C4-2B (cell line): Measurements from ENCODE around the gene PACS2.

ENCODE experiments used
- H3K27ac ChIP-seq: fragments of 450-650 bp; 2 replicates; pipeline ENCODE4 v1.5.1; 2017
- CTCF ChIP-seq: fragments of 450-650 bp; conservative IDR thresholded peaks from 2 replicates; pipeline ENCODE4 v1.5.1; 2017; ENCODE audit warnings: mild to moderate bottlenecking
- ZFX ChIP-seq: fragments of 450-650 bp; IDR thresholded peaks from 2 replicates; pipeline ENCODE4 v1.6.1; 2017

Gene PACS2

GRCh38 chr14:105423488-105424195 is 109.1 kb downstream of the PACS2 start:
- TF ChIP-seq ZFX (no peak), CTCF (no peak)
- H3K27ac ChIP-seq, result no peak overlapping the region

GRCh38 chr14:105424861-105425260 is 110.3 kb downstream of the PACS2 start:
- no peak for TF ChIP-seq CTCF
- TF ChIP-seq ZFX, result no peak
- H3K27ac ChIP-seq, result no peak overlapping the region

GRCh38 chr14:105425823-105426247 is 111.3 kb downstream of the PACS2 start:
- TF ChIP-seq CTCF (no peak), ZFX (no peak)
- no peak overlapping the region for H3K27ac ChIP-seq

GRCh38 chr14:105426416-105427130 is 112.0 kb downstream of the PACS2 start:
- H3K27ac ChIP-seq, result no peak overlapping the region
- no peak for TF ChIP-seq CTCF
- no peak for TF ChIP-seq ZFX

- TF ChIP-seq ZFX, result no peak
- TF ChIP-seq CTCF, result no peak
- no peak overlapping the region for H3K27ac ChIP-seq
Measured at GRCh38 chr14:105427412-105427811, 112.9 kb downstream of the PACS2 start.

- TF ChIP-seq CTCF, result no peak
- TF ChIP-seq ZFX, result no peak
- H3K27ac ChIP-seq, result no peak overlapping the region
Measured at GRCh38 chr14:105427936-105428485, 113.5 kb downstream of the PACS2 start.

- no peak overlapping the region for H3K27ac ChIP-seq
- TF ChIP-seq ZFX (no peak), CTCF (no peak)
Measured at GRCh38 chr14:105430042-105430441, 115.5 kb downstream of the PACS2 start.
